ENCODE data around the gene PTPN1. TPM values are rescaled to one million over a fixed set of nuclear protein-coding genes. Genes with fewer than 3 reads are reported as not detected.

PTPN1 gene
- total and polyA plus RNA-seq, 2 of the 13 experiments (the other 11 are each of a cell fraction or from before 2014, with no cell fraction given), result 17.7 to 37.2 TPM

GRCh38 chr20:50478162-50478990, 31.8 kb upstream of the PTPN1 start (continued):
- TF ChIP-seq STAT6 (CRISPR knock-in tag; IDR thresholded peaks at IDR 0.05; ENCODE audit: borderline replicate concordance) (no peak), ATF2 (CRISPR knock-in tag; IDR thresholded peaks at IDR 0.05) (peak; percentile 62; the same call in 1 of the 2 replicates), TCF7 (IDR thresholded peaks at IDR 0.05; ENCODE audit: low read depth) (no peak), GABPB1 (CRISPR knock-in tag; IDR thresholded peaks at IDR 0.05) (peak; percentile 56), ATF5 (CRISPR knock-in tag; IDR thresholded peaks at IDR 0.05; ENCODE audit: low read depth) (no peak), KLF16 (CRISPR knock-in tag; IDR thresholded peaks at IDR 0.05) (peak in 1 of 2 experiments; percentile 81; a peak in 2 of 4 replicates), KLF11 (CRISPR knock-in tag; IDR thresholded peaks at IDR 0.05) (no peak), ZFP36 (IDR thresholded peaks at IDR 0.05; ENCODE audit: borderline replicate concordance, low read depth, low read length, partially characterized antibody) (peak; percentile 17), KMT2B (CRISPR knock-in tag; IDR thresholded peaks at IDR 0.05) (no peak), MEF2D (CRISPR knock-in tag; IDR thresholded peaks at IDR 0.05) (peak; percentile 74; the same call in 1 of the 2 replicates), PAWR (CRISPR knock-in tag; IDR thresholded peaks at IDR 0.05; ENCODE audit: borderline replicate concordance) (no peak), ZSCAN25 (CRISPR knock-in tag; IDR thresholded peaks at IDR 0.05) (peak; percentile 60; the same call in 1 of the 2 replicates), MTA1 (CRISPR knock-in tag; IDR thresholded peaks at IDR 0.05; ENCODE audit: borderline replicate concordance) (peak; percentile 92; the same call in 1 of the 2 replicates), TAF1 (CRISPR knock-in tag; IDR thresholded peaks at IDR 0.05) (no peak; the same call in 1 of the 2 replicates), FOXP1 (IDR thresholded peaks at IDR 0.05) (no peak), FOXP1 (CRISPR knock-in tag; IDR thresholded peaks at IDR 0.05) (peak; percentile 51; the same call in 1 of the 2 replicates), ELF4 (CRISPR knock-in tag; IDR thresholded peaks at IDR 0.05; ENCODE audit: borderline replicate concordance) (no peak), HMG20B (CRISPR knock-in tag; conservative IDR thresholded peaks at IDR 0.05) (no peak), ZNF605 (CRISPR knock-in tag; IDR thresholded peaks at IDR 0.05) (no peak), HMGXB4 (CRISPR knock-in tag; IDR thresholded peaks at IDR 0.05; ENCODE audit: borderline replicate concordance in 1 of 2, low read depth in 1 of 2) (peak; percentile 88 to 94), ZNF230 (CRISPR knock-in tag; IDR thresholded peaks at IDR 0.05) (peak; percentile 66; the same call in 1 of the 2 replicates), MXD3 (CRISPR knock-in tag; IDR thresholded peaks at IDR 0.05) (peak; percentile 48; the same call in 1 of the 2 replicates), ZNF782 (CRISPR knock-in tag; IDR thresholded peaks at IDR 0.05; ENCODE audit: borderline replicate concordance) (peak; percentile 57; the same call in 1 of the 2 replicates)
